Skin epidermis (tissue), 12 donors: ENCODE data around the gene ZNF581.

Source experiments
- H3K27ac ChIP-seq, 21 experiments: fragments of 200-600 bp; sonication (generic) in 11 of 21; one replicate each; pipeline ENCODE4 v1.5.0; 2020; ENCODE audit warnings: mild to moderate bottlenecking in 3 of 21, inconsistent platforms in 2 of 21, moderate library complexity in 2 of 21
- H3K4me3 ChIP-seq, 7 experiments: fragments of 200-600 bp; sonication (generic) in 2 of 7; one replicate each; pipeline ENCODE4 v1.5.0; 2020; ENCODE audit warnings: inconsistent platforms in 2 of 7, mild to moderate bottlenecking in 2 of 7, moderate library complexity in 1 of 7

ZNF581 gene

DNA sequence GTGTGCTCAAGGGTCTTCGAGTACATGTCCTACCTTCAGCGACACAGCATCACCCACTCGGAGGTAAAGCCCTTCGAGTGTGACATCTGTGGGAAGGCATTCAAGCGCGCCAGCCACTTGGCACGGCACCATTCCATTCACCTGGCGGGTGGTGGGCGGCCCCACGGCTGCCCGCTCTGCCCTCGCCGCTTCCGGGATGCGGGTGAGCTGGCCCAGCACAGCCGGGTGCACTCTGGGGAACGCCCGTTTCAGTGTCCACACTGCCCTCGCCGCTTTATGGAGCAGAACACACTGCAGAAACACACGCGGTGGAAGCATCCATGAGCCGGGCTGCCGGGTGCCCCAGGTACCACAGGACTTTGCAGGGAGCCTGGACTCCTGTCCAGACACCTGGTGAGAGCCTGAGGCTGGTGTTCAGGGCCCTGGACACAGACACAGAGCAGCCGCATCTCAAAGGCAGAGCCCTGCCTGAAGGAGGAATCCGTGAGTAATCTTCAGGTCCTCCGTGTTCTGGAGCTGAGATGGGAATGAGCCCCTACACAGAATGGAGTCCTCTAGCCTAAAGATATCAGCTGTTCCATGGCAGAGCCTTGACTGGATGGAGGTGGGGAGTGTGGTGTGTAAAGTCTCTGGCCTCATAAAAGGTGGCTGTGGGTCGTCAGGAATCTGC lies 1.5 kb downstream of the ZNF581 start:
- peak overlapping the region in 2 of 7 experiments; percentile 67 to 87 for H3K4me3 ChIP-seq

DNA sequence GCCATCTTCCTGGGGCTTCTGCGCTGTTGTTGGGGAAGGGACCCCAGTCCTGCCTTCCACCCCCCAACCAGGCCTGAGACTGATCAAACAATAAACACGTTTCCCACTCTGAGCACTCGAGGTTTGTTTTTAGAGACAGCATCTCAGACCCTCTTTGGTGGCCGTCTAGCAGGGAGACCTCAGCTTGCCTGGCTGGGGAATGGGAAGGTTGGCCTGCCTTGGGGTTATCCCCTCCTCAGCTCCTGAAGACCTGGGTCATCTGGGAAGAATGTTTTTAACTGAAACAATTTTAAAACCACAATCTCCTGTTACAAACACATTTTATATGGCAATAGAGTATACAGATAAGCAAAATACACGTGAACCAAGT lies 2.0 kb downstream of the ZNF581 start:
- H3K27ac ChIP-seq: no peak overlapping the region
- no peak overlapping the region for H3K4me3 ChIP-seq

More for the DNA sequence above, 1.5 kb downstream of the ZNF581 start:
- peak overlapping the region in 4 of 21 experiments; percentile 93 to 99 (median 96) for H3K27ac ChIP-seq

DNA sequence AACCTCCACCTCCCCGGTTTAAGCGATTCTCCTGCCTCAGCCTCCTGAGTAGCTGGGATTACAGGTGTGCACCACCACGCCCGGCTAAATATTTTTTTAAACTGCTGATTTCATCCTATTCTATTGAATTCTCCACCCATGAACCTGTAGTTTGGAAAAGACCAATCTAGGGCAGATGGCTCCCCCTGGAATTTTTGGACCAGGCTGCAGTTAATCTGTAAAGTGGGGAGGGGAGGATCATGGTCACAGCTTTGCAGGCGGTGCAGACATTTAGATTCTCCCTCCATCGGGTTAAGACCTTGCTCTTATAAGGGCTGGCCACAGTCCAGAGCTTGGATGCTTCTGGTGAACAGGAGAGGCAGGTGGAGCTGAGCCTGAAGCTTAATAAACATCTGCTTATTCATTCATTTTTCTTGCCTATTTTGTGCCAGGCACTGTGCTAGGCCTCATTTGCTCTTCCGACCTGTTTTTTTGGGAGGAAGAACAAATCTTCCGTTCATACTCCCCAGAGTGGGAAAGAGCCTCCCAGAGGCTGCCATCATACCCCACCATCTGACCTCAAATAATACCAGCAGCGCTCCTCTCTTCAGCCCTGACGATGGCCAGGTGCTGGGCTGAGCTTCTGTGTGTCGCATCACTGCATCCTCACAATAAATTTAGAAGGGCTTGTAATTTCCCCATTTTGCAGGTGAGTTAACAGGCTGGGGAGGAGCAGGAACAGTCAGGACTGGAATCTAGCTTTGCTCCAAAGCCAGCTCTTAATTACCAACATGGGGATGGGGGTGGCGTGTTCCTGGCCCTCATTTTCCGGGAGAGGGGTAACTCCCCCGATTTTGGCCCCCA lies 3.7 kb downstream of the ZNF581 start:
- H3K27ac ChIP-seq: peak overlapping the region in 19 of 21 experiments; percentile 75 to 91 (median 88)
- peak overlapping the region; percentile 55 to 87 (median 70) for H3K4me3 ChIP-seq

- Histone ChIP-seq H3K27ac (peak within 1 kb of the TSS; percentile 43 to 91 (median 87)), H3K4me3 (peak within 1 kb of the TSS; percentile 55 to 87 (median 70))
Observed at GRCh38 chr19:55647732-55648584, 4.5 kb downstream of the ZNF581 start, which contains the start of gene CCDC106. TSS of gene CCDC106 (plus strand) at chr19:55648212. CDS start at chr19:55649047, 835 bp downstream.

DNA sequence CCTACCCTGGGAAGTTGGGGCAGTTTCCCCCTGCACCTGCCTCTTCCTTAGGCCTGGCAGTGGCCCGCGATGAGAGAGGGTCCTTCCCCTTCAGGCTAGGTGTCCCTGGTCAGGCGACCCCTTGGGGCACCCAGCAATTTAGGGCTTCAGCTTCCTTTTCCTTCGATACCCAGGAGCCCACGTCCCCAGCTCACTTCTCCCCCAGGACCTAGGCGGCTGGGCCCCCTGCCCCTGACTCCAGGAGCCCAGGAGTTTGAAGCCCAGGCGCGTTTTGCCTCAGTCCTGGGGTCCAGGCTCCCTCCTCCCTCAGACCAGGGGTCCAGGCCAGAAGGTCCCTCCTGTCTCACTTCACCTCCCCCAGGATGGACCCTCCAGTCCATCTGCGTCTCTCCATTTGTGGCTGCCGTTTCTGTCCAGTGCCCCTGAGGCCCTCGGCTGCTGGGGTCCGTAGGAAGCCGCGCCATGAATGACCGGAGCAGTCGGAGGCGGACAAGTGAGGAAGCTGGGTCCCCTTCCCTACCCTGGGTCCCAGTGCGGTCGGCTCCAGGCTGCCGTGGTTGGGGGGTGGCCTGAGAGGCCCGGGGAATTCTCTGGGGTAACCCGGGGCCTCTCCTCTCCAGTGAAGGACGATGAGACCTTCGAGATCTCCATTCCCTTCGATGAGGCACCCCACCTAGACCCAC lies 5.3 kb downstream of the ZNF581 start:
- peak overlapping the region; percentile 55 to 87 (median 70) for H3K4me3 ChIP-seq
- H3K27ac ChIP-seq: peak overlapping the region; percentile 43 to 91 (median 87)

DNA sequence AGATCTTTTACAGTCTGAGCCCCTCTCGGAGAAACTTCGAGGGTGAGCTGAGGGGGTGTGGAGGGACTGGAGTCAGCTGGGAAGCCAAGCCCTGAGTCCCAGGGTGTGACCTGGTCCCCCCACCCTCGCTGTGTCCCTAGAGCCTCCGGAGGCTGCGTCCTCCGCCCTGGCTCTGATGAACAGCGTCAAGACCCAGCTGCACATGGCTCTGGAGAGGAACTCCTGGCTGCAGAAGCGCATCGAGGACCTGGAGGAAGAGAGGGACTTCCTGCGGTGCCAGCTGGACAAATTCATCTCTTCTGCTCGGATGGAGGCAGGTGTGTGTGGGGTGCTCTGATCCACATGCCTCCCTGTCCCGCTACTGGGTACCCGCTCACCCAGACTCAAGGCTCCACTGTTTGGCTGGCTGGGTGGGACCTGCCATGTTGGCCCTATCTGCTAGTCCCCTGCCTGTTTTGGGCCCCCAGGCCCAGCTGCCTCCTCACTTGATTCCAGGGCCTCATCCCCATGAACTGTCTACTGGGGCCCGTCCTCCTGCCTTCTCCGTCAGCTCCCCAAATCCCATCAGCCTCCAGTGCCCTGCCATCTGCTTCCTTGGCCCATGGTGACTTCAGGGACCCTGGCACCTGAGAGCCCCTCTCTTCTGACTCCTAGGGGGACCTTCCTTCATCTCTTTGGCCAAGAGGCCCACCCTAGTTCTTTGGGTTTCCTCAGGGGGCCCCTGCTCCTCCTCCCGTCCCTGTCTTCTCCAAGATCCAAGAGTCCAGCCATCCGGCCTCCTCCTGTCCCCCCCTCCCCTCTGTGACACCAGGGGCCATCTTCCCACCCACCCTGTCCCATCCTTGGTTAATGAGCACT lies 6.0 kb downstream of the ZNF581 start:
- Histone ChIP-seq H3K4me3 (peak overlapping the region in 2 of 7 experiments; percentile 66 to 81), H3K27ac (peak overlapping the region in 12 of 21 experiments; percentile 76 to 91 (median 88))

DNA sequence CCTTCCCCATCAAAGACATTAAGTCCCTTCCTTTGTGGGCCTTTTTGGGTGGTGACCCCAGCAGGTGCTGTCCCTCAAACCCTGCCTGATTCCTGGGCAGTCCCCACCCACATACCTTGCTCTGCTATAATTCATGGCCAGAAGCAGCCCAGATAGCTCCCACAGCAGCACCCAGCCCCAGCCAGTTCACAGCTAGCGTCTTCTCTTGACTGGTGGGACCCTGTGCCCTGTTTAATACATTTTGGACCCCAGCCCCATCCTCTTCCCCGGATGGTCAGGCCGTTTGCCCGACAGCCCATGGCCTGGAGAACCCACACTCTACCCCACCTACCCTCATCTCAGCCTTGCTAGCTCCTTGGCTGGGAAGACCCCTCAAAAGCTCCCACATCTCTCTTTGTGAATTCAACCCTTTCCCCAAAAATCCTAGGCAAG lies 6.7 kb downstream of the ZNF581 start:
- Histone ChIP-seq H3K27ac (no peak overlapping the region), H3K4me3 (no peak overlapping the region)

GRCh38 chr19:55650602-55651230 lies 7.3 kb downstream of the ZNF581 start:
- no peak overlapping the region for H3K4me3 ChIP-seq

DNA sequence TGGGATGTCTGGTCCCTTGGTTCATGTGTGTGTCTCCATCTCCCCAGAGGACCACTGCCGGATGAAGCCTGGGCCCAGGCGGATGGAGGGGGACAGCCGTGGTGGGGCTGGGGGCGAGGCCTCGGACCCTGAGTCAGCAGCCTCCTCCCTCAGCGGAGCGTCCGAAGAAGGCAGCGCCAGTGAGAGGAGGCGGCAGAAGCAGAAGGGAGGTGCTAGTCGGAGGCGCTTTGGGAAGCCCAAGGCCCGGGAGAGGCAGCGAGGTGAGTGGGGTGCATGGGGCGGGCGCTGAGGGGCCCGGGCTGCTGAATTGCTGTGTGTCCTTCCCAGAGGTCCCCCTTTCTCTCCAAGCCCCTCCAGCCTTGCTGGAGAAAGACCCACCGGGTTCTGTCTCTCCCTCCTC lies 7.8 kb downstream of the ZNF581 start:
- H3K27ac ChIP-seq: no peak overlapping the region
- H3K4me3 ChIP-seq: no peak overlapping the region

More at GRCh38 chr19:55650602-55651230, 7.3 kb downstream of the ZNF581 start:
- no peak overlapping the region for H3K27ac ChIP-seq

GRCh38 chr19:55652311-55653128 lies 9.1 kb downstream of the ZNF581 start:
- peak overlapping the region in 1 of 7 experiments; percentile 93 for H3K4me3 ChIP-seq

DNA sequence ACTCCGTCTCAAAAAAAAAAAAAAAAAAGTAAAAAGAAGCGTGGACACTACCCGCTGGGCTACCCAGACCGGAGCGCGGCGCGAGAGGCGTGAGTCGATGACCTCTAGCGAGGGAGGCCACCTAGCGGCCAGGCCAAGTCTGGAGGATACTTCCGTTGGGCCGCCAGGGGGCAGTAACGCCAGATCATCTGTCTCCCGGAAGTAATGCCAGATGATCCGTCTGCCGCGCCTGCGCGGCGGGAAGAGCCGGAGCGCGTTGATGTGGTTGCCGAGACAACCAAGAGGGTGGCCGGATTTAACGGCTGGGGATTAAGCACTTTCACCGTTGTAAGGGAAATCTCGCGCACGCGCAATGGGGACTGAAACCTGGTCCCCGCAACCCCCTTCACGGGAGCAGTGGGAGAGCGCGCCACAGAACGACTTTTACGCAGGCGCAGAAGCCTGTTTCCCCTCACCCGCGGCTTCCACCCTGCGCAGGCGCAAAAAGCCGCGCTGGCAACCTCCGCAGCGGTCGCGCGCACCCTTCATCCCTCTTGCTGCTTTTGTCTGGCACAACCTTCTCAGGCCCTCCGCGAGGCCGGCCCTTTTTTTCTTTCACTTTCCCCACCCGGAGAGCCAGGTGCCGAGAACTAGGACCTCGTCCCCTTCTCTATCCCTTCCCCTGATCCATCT lies 10.3 kb downstream of the ZNF581 start:
- Histone ChIP-seq H3K4me3 (peak overlapping the region; percentile 74 to 98 (median 93)), H3K27ac (peak overlapping the region; percentile 32 to 100 (median 99))

More at GRCh38 chr19:55652311-55653128, 9.1 kb downstream of the ZNF581 start:
- H3K27ac ChIP-seq: peak overlapping the region in 2 of 21 experiments; percentile 97 to 100

DNA sequence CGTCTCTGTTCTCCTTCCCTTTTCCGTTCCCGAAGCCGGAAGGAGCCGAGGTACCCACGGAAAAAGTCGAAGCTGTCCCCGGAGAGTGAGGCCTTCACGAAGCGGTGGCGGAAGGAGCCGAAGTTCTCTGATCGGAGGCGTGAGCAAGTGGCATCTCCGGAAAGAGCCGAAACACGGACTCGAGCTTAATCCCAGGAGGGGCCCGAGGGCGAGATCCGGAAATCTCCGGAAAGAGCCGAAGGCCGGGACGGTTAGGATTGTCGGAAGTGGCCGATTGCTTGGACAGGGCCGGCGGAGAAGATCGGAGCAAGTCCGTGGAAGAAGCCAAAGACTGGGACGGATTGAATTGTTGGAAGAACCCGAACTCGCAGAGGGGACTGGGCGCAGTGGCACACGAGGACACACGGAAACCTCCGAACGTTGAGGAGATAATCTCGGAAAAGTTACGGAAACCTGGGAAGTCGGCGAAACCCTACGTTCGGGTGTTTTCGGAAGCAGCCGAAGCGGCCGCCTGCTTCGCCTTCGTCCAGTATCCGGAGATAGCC lies 10.9 kb downstream of the ZNF581 start:
- peak overlapping the region; percentile 32 to 100 (median 99) for H3K27ac ChIP-seq
- peak overlapping the region; percentile 74 to 98 (median 93) for H3K4me3 ChIP-seq

- Histone ChIP-seq H3K27ac (peak within 1 kb of the TSS; percentile 89 to 100 (median 99)), H3K4me3 (peak within 1 kb of the TSS; percentile 74 to 98 (median 93))
Observed at GRCh38 chr19:55654868-55655647, 11.6 kb downstream of the ZNF581 start, which contains the start of gene U2AF2. TSS of gene U2AF2 (plus strand) at chr19:55655035. CDS start at chr19:55655105, 70 bp downstream.

- Histone ChIP-seq H3K27ac (peak overlapping the region; percentile 89 to 100 (median 99)), H3K4me3 (peak overlapping the region; percentile 74 to 98 (median 93))
Observed at GRCh38 chr19:55655648-55656040, 12.2 kb downstream of the ZNF581 start.

DNA sequence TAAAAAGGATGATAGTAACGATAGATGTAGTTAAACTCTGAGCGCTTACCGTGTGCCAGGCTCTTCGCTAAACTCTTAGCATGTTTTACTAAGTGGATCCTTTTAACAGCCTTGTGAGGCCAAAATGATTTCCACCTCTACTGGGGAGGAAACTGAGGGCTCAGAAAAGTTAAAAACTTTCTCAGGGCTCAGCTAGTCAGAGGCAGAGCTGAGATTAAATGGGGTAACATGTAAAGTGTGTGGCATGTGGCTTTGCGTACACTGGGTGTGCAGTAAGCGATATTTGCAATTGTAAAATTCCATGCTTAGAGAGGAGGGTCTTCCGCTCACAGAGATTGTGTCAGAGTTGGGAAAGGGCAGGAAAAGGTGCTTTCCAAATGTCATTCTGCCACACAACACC lies 13.1 kb downstream of the ZNF581 start:
- Histone ChIP-seq H3K4me3 (peak overlapping the region; percentile 74 to 98 (median 93)), H3K27ac (peak overlapping the region in 9 of 21 experiments; percentile 38 to 100 (median 98))
